ELF-1 (cell line): ENCODE data around the gene BLCAP.
"Not testable (repeated sequence)": the region's sequence is repeated elsewhere in the genome, so short reads cannot be mapped to it uniquely, and the experiment has no call there.

ENCODE experiments used
- DNase-seq: peaks from one replicate; pipeline ENCODE4 v3.0.0-alpha.2; 2016; ENCODE audit warnings: low read depth, low spot score

Gene BLCAP, protein sequence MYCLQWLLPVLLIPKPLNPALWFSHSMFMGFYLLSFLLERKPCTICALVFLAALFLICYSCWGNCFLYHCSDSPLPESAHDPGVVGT

DNA sequence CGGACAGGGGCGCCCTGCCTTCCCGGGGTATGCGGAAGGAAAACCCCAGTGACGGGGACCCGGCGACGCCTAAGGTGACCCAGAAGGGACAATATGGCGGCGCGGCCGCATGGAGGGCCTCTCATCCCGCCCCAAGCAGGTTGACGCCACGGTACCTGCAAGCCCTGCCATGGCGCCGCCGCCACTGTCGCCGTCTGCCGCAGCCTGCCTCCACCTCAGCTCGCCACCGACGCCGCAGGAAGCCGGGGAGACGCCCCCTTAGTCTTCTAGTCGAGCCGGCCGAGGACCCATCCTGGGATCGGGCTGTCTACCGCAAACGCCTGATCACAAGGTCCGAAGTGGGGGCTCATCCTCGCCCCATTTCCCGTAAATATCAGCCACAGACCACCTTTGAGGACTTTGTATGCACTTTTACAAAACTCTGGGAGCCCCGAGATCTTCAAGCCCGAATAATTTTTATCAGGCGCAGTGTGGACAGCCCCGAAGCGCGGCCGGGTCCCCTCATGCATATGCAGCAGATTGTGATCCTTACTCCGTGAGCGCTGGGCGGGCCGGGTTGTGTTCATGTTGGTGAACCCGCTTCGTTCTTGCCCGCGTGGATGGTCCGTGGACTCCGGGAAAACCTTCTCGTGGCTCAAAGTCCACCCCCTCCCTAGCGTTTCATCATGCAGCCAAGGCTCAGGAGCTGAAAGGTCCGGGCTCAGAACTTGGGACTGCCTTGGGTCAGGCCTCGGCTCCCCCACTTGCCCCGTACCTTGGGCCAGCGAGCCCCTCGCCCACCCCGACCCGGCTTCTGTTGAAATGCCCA lies at the start of gene BLCAP:
TSS of gene BLCAP (minus strand) at position 239 of the 808 bp plus-strand sequence. CDS start 8,702 bp downstream, outside the sequence.
- DNase-seq = peak; percentile 95

- not testable (repeated sequence) for DNase-seq
Measured at GRCh38 chr20:37577436-37577835, 49.8 kb upstream of the BLCAP start.

DNA sequence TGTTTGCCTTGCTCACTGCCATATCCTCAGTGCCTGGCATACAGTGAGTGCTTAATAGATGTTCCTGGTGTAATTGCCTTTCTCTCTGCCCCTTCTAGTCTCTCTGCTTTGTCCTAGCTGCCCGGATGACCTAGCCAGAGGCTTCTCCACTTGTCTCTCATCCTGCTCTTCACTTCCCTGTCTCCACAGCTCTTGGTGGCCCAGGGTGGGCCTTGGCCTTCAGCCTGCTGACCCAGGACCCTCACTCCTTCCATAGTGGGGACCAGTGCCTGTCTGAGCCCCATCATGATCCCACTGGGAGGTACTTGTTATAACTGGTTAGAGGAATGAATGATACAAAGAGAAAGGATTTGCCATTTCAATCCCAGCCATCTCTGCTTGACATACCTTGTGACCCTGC lies 49.2 kb upstream of the BLCAP start:
- no peak for DNase-seq

GRCh38 chr20:37575884-37576283 lies 48.2 kb upstream of the BLCAP start:
- peak; percentile 33 for DNase-seq

DNA sequence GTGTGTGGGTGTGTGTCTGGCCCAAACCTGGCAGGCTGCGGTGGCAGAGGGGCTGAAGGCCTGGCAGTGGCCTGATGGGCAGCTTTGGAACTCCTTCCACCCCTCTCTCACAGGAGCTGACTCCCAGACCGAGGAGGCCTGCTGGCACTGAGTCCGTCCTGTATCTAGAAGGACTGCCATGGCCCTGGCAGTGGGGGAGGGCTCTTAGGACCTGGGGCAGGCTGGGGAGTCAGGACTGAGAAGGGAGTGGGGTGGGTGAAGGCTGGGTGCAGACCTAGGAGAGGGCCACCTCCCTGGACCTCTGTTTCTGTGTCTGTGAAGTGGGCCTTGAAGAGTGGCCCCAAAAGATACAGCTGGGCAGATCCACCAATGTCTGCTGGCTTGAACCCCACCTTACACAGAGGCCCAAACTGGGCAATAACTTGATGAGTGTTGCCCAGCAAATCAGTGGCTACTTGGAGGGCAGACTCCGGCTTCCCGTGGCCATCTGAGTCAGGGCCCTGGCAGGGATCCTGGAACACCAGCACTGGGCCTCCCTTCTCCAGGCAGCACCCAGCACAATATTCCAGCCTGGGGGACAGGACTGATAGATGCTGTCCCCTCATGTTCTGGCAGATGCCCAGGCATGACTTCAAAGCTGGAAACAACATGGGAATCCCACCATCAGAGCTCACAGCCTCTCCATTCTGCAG lies 46.7 kb upstream of the BLCAP start:
- no peak for DNase-seq

- no peak for DNase-seq
Measured at GRCh38 chr20:37573626-37574198, 46.0 kb upstream of the BLCAP start.

- DNase-seq = no peak
Measured at GRCh38 chr20:37571033-37571432, 43.4 kb upstream of the BLCAP start.

- DNase-seq = no peak
Measured at GRCh38 chr20:37570419-37570818, 42.7 kb upstream of the BLCAP start.

- DNase-seq = peak; percentile 57
Measured at GRCh38 chr20:37567671-37568588, 40.3 kb upstream of the BLCAP start.

DNA sequence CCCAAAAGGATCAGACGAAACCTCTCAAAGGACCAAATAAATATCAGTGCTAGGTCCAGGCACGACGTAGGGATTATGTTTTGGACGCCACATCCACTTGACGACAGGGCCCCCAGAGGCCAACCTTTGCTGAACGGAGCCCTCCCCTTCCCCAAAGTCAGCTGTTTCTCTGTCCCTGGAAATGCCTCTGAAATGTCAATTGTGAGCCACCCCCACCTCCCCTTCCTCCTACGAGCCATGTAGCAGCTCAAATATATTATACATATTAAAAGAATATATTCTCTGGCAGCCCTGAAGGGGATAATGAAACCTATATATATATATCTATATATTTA lies 39.6 kb upstream of the BLCAP start:
- DNase-seq = no peak

DNA sequence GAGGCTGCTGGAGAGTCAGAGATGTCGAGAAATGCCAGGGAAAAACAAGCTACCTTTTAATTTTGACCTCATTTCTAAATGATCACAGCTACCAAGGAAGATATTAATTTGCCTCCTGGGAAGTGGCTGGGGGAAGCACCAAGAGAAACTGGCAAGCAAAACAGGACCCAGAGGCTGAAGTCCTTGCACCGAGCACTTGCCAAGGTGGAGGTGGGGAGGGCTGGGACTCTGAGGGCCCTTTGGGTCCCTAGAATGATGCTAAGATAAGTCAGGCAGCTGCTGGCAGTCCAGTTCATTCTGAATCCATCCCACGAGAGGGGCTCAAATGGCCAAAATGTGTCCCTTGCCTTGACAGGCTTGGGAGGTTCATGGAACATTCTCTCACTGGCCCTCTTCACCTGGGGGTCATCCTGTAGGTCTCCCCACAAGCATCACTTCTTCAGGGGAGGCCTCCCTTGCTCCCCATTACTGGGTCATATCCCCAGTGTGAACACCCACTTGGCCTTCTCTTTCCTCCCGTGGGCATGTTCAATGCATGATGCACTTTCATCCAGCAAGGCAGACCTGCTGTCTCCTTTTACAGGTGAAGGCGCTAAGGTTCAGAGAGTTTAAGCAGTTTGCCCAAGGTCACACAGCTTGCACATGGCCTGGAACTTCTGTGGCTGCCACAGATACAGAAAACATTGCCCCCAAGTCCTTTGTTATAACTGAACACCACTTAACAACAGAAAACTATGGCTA lies 39.1 kb upstream of the BLCAP start:
- no peak for DNase-seq

DNA sequence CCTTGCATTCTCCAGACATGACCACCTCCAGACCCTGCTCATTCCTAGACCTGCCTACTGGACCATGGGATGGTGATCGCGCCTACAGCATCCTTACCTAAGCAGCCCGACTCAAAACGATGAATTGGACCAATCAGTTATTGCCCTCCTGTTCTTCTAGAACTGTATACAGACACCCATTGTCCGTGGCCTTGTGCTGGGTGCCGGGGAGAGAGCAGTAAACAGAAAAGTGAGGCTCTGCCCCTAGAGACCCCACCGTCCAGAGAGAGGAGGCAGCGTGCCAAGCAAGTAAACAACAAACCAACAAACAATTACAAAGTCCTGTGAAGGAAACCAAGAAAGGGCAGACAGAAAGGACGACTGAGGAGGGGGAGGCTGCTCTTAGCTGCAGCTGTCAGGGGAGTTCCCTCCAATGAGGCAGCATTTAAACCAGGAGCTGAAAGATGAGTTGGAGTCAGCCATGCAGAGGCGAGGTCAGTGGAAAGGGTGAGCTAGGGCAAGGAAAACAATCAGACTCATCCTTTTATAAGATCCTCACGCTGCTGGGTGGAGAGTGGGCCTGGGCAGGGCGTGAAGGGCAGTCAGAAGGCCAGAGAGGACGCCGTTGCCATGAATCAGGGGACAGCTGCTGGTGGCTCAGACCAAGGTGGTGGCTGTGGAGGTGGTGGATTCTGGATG lies 37.6 kb upstream of the BLCAP start:
- no peak for DNase-seq

GRCh38 chr20:37564388-37565133 lies 36.9 kb upstream of the BLCAP start:
- peak; percentile 88 for DNase-seq

DNA sequence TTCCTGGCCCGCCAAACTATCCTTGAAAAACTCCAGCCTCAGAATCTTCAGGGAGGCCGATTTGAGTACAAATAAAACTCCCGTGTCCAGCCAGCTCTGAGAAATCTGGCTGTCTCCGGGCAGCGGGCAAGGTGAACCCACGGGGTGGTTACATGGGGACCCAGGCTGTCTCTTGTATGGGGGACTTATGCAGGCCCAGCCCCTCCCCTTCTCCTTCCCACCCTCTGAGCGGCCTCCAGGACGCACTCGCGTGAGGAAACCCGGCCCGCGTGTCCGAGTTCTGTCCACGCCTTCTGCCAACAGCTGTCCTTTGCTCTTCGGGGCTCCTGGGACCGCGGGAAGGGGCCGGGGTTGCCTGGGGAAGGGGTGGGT lies 36.3 kb upstream of the BLCAP start:
- DNase-seq = no peak

- no peak for DNase-seq
Measured at GRCh38 chr20:37562695-37563480, 35.2 kb upstream of the BLCAP start.

GRCh38 chr20:37560629-37561028 lies 33.0 kb upstream of the BLCAP start:
- DNase-seq = no peak

- DNase-seq = no peak
Measured at GRCh38 chr20:37559312-37560027, 31.8 kb upstream of the BLCAP start.

- DNase-seq = no peak
Measured at GRCh38 chr20:37558779-37559178, 31.1 kb upstream of the BLCAP start.
